Skeletal muscle tissue (tissue), 4 donors: ENCODE data around the gene TMEM220. TPM values are rescaled to one million over a fixed set of nuclear protein-coding genes. Genes with fewer than 3 reads are reported as not detected.

Experiments used
- H3K27ac ChIP-seq: one replicate; pipeline ENCODE4 v1.7.0; 2013; ENCODE audit warnings: mild to moderate bottlenecking, low read depth, low read length, inconsistent platforms
- H3K27me3 ChIP-seq, 3 donors: one replicate each; pipeline ENCODE4 v1.7.0; 2013; ENCODE audit warnings: low read length in 3 of 3; ENCODE audit not compliant: control insufficient read depth in 3 of 3, insufficient read depth in 3 of 3
- H3K36me3 ChIP-seq, 3 donors: one replicate each; pipeline ENCODE4 v1.7.0; 2013; ENCODE audit warnings: low read length in 3 of 3; ENCODE audit not compliant: control insufficient read depth in 3 of 3, insufficient read depth in 3 of 3
- H3K4me1 ChIP-seq, 3 donors: one replicate each; pipeline ENCODE4 v1.7.0; 2013; ENCODE audit warnings: low read length in 3 of 3, mild to moderate bottlenecking in 3 of 3; ENCODE audit not compliant: control insufficient read depth in 3 of 3, insufficient read depth in 3 of 3
- H3K4me3 ChIP-seq, 3 donors: one replicate each; pipeline ENCODE4 v1.7.0; 2013; ENCODE audit warnings: low read length in 3 of 3
- H3K9ac ChIP-seq, 3 donors: one replicate each; pipeline ENCODE4 v1.7.0; 2013; ENCODE audit warnings: low read length in 3 of 3, mild to moderate bottlenecking in 3 of 3, moderate library complexity in 2 of 3, low read depth in 1 of 3
- H3K9me3 ChIP-seq, 3 donors: one replicate each; pipeline ENCODE4 v1.7.0; 2013; ENCODE audit warnings: low read length in 3 of 3; ENCODE audit not compliant: control insufficient read depth in 3 of 3
- total RNA-seq: library from RNA; depleted of rRNA; stranded (reverse); fragments of >200 nt; gene quantifications from one replicate; pipeline ENCODE4 v1.2.3, GENCODE V29; 2014
- donor health status: Osteomylitis.

Gene TMEM220
- total RNA-seq, 1 donor from 2014 or later = 5.2 TPM

DNA sequence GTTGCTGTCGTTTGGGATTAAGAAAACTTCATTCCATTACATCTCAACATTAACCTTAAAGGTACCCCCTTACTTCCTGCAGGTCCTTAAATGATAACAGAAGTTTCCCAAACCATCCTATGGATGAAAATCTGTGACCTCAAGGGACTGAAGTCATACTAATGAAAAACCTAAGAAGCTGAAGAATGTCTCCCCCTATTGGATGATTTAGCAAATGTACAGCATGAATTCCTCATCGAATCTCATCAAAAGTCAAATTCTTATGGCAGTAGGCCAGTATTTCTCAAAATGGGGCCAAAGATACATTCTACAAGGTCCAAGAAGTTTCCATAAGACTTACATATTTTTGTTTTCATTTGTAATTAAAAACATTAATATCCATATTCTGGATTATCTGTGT, 46.0 kb downstream of the TMEM220 start:
- Histone ChIP-seq H3K36me3 (peaks cover 16 to 40% (median 25%) of the 10 kb centered on the region in 3 donors), H3K9ac (no peak overlapping the region), H3K27ac (no peak overlapping the region), H3K4me1 (no peaks in the 10 kb centered on the region), H3K4me3 (no peak overlapping the region), H3K9me3 (no peaks in the 10 kb centered on the region), H3K27me3 (no peaks in the 10 kb centered on the region)

DNA sequence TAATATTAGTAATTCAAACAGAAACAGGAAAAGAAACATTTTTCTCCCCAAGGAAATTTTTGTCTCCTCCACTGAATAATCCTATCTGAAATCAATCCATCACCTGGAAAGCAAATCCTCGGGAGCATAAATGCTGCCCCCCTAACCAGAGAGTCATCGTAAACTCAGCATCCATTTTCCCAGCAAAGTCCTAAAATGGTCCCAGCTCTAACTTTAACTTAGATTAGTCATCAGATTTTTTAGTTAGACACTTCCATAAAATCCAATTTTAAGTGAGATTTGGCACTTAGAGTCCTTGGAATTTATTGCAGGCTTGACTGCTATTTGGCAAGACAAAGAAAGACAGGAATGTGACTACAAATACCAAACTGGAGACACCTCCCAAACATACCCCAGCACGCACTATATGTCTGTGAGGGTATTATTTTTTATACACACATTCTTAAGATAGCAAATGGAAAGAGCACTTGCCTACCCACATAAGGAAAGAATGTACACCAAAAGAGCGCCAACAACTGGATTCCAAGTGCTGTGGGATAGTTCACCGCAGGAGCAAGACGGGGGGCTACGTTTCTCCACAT, 47.9 kb downstream of the TMEM220 start:
- Histone ChIP-seq H3K9me3 (no peaks in the 10 kb centered on the region), H3K4me3 (no peak overlapping the region), H3K27me3 (no peaks in the 10 kb centered on the region), H3K9ac (no peak overlapping the region), H3K36me3 (peaks cover 16 to 40% (median 31%) of the 10 kb centered on the region in 3 donors), H3K27ac (no peak overlapping the region), H3K4me1 (no peaks in the 10 kb centered on the region)

DNA sequence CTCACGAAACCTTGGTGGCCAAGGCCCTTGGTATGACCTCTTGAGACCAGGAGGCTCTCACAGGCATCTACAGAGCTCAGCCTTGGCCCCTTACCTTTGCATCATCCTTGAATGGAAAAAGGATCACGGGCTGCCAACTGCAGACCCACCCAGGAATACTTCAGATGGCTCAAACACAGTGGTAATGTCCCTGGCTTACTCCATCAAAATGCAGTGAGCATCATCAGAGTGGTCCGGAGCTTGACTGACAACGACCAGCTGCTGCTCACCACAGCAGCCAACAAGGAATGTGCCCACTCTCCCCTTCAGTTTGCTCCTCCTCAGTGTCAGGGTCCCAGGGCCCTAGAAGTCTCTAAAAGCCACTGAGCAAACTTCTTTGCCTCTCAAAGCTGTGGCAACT, 55.1 kb downstream of the TMEM220 start:
- Histone ChIP-seq H3K27ac (no peak overlapping the region), H3K36me3 (peaks cover 8 to 22% (median 14%) of the 10 kb centered on the region in 3 donors), H3K4me1 (peaks cover 8 to 10% (median 9%) of the 10 kb centered on the region in 3 donors), H3K27me3 (no peaks in the 10 kb centered on the region), H3K9ac (no peak overlapping the region), H3K4me3 (no peak overlapping the region), H3K9me3 (no peaks in the 10 kb centered on the region)

DNA sequence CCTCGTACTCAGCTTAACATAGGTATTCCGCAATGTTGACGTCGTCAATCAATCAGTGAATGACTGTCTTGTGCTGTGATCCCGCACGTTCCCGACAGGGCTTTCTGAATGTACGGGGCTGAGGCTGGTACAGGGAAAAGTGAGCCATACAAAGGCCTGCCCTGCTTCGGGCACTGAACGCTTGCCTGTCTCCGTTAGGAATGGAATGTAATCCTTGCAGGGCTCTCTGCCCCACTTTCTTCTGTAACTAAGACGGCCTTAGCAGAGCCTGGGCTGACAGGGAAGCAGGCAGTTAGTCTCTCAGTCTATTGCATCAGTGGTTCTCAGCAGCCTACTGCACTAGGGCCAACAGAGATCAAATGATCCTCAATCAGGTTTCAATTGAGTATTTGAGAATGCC, 56.5 kb downstream of the TMEM220 start:
- H3K27me3 ChIP-seq = no peaks in the 10 kb centered on the region
- H3K27ac ChIP-seq = no peak overlapping the region
- peaks cover 8 to 10% (median 9%) of the 10 kb centered on the region in 3 donors for H3K4me1 ChIP-seq
- peaks cover 8 to 22% (median 11%) of the 10 kb centered on the region in 3 donors for H3K36me3 ChIP-seq
- no peaks in the 10 kb centered on the region for H3K9me3 ChIP-seq
- H3K9ac ChIP-seq = no peak overlapping the region
- no peak overlapping the region for H3K4me3 ChIP-seq

- Histone ChIP-seq H3K4me3 (no peak overlapping the region), H3K4me1 (no peaks in the 10 kb centered on the region), H3K36me3 (no peaks in the 10 kb centered on the region), H3K9me3 (no peaks in the 10 kb centered on the region), H3K9ac (no peak overlapping the region), H3K27me3 (no peaks in the 10 kb centered on the region), H3K27ac (no peak overlapping the region)
These were observed 61.0 kb downstream of the TMEM220 start for GRCh38 chr17:10668775-10669174.

DNA sequence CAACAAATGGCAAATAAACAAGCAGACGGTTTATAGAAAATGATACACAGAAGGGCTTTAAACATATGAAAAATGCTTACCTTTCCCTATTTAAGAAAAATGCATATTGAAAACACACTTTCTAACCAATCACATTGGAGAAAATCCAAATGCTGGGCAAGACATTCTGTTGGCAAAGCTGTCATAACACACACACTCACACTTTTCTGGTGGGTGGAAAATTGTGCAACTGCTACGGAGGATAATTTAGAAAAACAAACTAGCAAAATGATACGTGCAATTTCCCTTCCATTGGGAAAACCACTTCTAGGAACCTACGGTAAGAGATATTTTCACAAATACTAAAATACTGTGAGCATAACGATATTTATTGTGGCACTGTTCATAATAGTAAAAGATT, 62.9 kb downstream of the TMEM220 start:
- no peaks in the 10 kb centered on the region for H3K9me3 ChIP-seq
- H3K4me1 ChIP-seq = no peaks in the 10 kb centered on the region
- H3K27ac ChIP-seq = no peak overlapping the region
- no peaks in the 10 kb centered on the region for H3K27me3 ChIP-seq
- no peak overlapping the region for H3K9ac ChIP-seq
- H3K4me3 ChIP-seq = no peak overlapping the region
- H3K36me3 ChIP-seq = no peaks in the 10 kb centered on the region

GRCh38 chr17:10664571-10664970, 65.3 kb downstream of the TMEM220 start:
- peaks cover 0 to 5% (median 5%) of the 10 kb centered on the region in 3 donors for H3K36me3 ChIP-seq
- H3K27ac ChIP-seq = no peak overlapping the region
- H3K4me3 ChIP-seq = no peak overlapping the region
- H3K4me1 ChIP-seq = no peaks in the 10 kb centered on the region
- no peak overlapping the region for H3K9ac ChIP-seq
- no peaks in the 10 kb centered on the region for H3K27me3 ChIP-seq
- H3K9me3 ChIP-seq = no peaks in the 10 kb centered on the region

Other genes starting within 250 kb of the TMEM220 start
- 12.0 TPM for gene MYH1, start 211.5 kb downstream of the TMEM220 start, total RNA-seq
- gene MYH2, start 180.4 kb downstream of the TMEM220 start, total RNA-seq = 43.8 TPM
- gene MYH3, start 72.7 kb downstream of the TMEM220 start, total RNA-seq = 6,986 TPM
- 9.4 TPM for gene SCO1, start 32.5 kb downstream of the TMEM220 start, total RNA-seq
- 16.2 TPM for gene ADPRM, start 32.4 kb downstream of the TMEM220 start, total RNA-seq
- not detected for gene TMEM238L, start 74.1 kb upstream of the TMEM220 start, total RNA-seq
- gene PIRT, start 108.1 kb upstream of the TMEM220 start, total RNA-seq = not detected